Measurements from ENCODE around the gene UTF1. TPM values are rescaled to one million over a fixed set of nuclear protein-coding genes. Genes with fewer than 3 reads are reported as not detected.

Gene UTF1
- total RNA-seq, 4 donors from 2014 or later = not detected

- WGBS, 2 donors (ENCODE audit: low coverage in 1 of 2) = 100% methylated on average over 1 of the region's 15 CpGs; no CpG with 5 or more reads in 1 of the 2 donors
- Histone ChIP-seq H3K9me3 (no peaks in the 10 kb centered on the region), H3K4me3 (no peak overlapping the region), H3K36me3 (peaks cover 0 to 82% of the 10 kb centered on the region in 2 donors), H3K4me1 (peaks cover 0 to 19% (median 6%) of the 10 kb centered on the region in 3 donors), H3K27me3 (peaks cover 17% of the 10 kb centered on the region), H3K27ac (no peak overlapping the region)
- TF ChIP-seq CTCF (IDR thresholded peaks at IDR 0.05) = no peak
- TF ChIP-seq EP300 (IDR thresholded peaks at IDR 0.05) = no peak
- TF ChIP-seq POLR2AphosphoS5 (IDR thresholded peaks at IDR 0.05) = no peak
- TF ChIP-seq POLR2A (IDR thresholded peaks at IDR 0.05) = no peak
- ATAC-seq = no peak
These were observed 51.1 kb downstream of the UTF1 start for GRCh38 chr10:133281084-133281483.

Other genes with a start within 250 kb of the UTF1 start
- gene ADGRA1, start 142.3 kb upstream of the UTF1 start, total RNA-seq = under 1 TPM in 1 of 4 donors, not detected in 3; 0.13 TPM
- 1 to 10 TPM in 2 of 4 donors, under 1 TPM in 2; 0.62 to 3.4 (median 0.98) TPM for gene KNDC1, start 70.0 kb upstream of the UTF1 start, total RNA-seq
- gene VENTX, start 7.6 kb downstream of the UTF1 start, total RNA-seq = 1 to 10 TPM in 2 of 4 donors, under 1 TPM in 2; 0.66 to 2.3 (median 1.4) TPM
- gene ADAM8, start 46.7 kb downstream of the UTF1 start, total RNA-seq = 1 to 10 TPM; 2.0 to 6.6 (median 3.3) TPM
- gene TUBGCP2, start 78.7 kb downstream of the UTF1 start, total RNA-seq = 10 to 100 TPM; 35.8 to 47.3 (median 38.8) TPM
- gene ZNF511, start 78.7 kb downstream of the UTF1 start, total RNA-seq = 10 to 100 TPM; 15.1 to 42.2 (median 25.4) TPM
- 1 to 10 TPM in 2 of 4 donors, under 1 TPM in 1, not detected in 1; 0.47 to 1.5 (median 1.5) TPM for gene CALY, start 106.7 kb downstream of the UTF1 start, total RNA-seq
- not detected for gene PRAP1, start 117.2 kb downstream of the UTF1 start, total RNA-seq
- gene FUOM, start 127.8 kb downstream of the UTF1 start, total RNA-seq = 10 to 100 TPM in 2 of 4 donors, 1 to 10 TPM in 2; 5.4 to 15.7 (median 10.8) TPM
- 10 to 100 TPM; 67.7 to 81.8 (median 72.4) TPM for gene ECHS1, start 143.1 kb downstream of the UTF1 start, total RNA-seq
- 10 to 100 TPM in 2 of 4 donors, 1 to 10 TPM in 2; 7.1 to 14.5 (median 9.6) TPM for gene PAOX, start 149.0 kb downstream of the UTF1 start, total RNA-seq
- gene MTG1, start 163.9 kb downstream of the UTF1 start, total RNA-seq = 10 to 100 TPM; 13.2 to 25.9 (median 18.4) TPM
- gene SPRN, start 194.4 kb downstream of the UTF1 start, total RNA-seq = under 1 TPM in 2 of 4 donors, not detected in 2; 0.12 to 0.35 TPM
- gene SCART1, start 223.7 kb downstream of the UTF1 start, total RNA-seq = 1 to 10 TPM in 3 of 4 donors, under 1 TPM in 1; 0.27 to 3.9 (median 2.0) TPM